GM19452 (cell line): Measurements from ENCODE around the gene PDE4D.

Experiments used
- ATAC-seq: cut with Tn5 transposase; IDR thresholded peaks from one replicate; pipeline ENCODE4 v1.9.1; 2021; ENCODE audit not compliant: unreplicated experiment

The PDE4D gene

GRCh38 chr5:59272809-59273427, 620.6 kb downstream of the PDE4D start:
- ATAC-seq, result no peak

GRCh38 chr5:59268756-59269415, 624.6 kb downstream of the PDE4D start:
- ATAC-seq, result no peak

GRCh38 chr5:59267033-59267432, 626.5 kb downstream of the PDE4D start:
- ATAC-seq, result no peak

- ATAC-seq, result no peak
These were observed 627.1 kb downstream of the PDE4D start for GRCh38 chr5:59266410-59266809.

GRCh38 chr5:59264639-59265245, 628.8 kb downstream of the PDE4D start:
- ATAC-seq, result no peak

- ATAC-seq, result no peak
These were observed 629.5 kb downstream of the PDE4D start for GRCh38 chr5:59264013-59264412.

- no peak for ATAC-seq
These were observed 631.6 kb downstream of the PDE4D start for GRCh38 chr5:59261969-59262368.

GRCh38 chr5:59260973-59261372, 632.6 kb downstream of the PDE4D start:
- ATAC-seq, result no peak

- no peak for ATAC-seq
These were observed 633.3 kb downstream of the PDE4D start for GRCh38 chr5:59260200-59260599.

GRCh38 chr5:59259237-59259636, 634.3 kb downstream of the PDE4D start:
- ATAC-seq, result no peak

GRCh38 chr5:59257488-59258400, 635.8 kb downstream of the PDE4D start:
- no peak for ATAC-seq

- no peak for ATAC-seq
These were observed 637.2 kb downstream of the PDE4D start for GRCh38 chr5:59256331-59256730.

- ATAC-seq, result no peak
These were observed 639.4 kb downstream of the PDE4D start for GRCh38 chr5:59254055-59254687.

- ATAC-seq, result no peak
These were observed 639.9 kb downstream of the PDE4D start for GRCh38 chr5:59253625-59254024.

- no peak for ATAC-seq
These were observed 641.9 kb downstream of the PDE4D start for GRCh38 chr5:59251627-59252026.

- no peak for ATAC-seq
These were observed 643.8 kb downstream of the PDE4D start for GRCh38 chr5:59249726-59250125.

- no peak for ATAC-seq
These were observed 644.4 kb downstream of the PDE4D start for GRCh38 chr5:59249160-59249559.

- ATAC-seq, result no peak
These were observed 646.6 kb downstream of the PDE4D start for GRCh38 chr5:59246882-59247281.

- ATAC-seq, result no peak
These were observed 647.2 kb downstream of the PDE4D start for GRCh38 chr5:59246145-59246869.

GRCh38 chr5:59245198-59245597, 648.3 kb downstream of the PDE4D start:
- no peak for ATAC-seq
